ENCODE results near the gene PRMT5.

DNA sequence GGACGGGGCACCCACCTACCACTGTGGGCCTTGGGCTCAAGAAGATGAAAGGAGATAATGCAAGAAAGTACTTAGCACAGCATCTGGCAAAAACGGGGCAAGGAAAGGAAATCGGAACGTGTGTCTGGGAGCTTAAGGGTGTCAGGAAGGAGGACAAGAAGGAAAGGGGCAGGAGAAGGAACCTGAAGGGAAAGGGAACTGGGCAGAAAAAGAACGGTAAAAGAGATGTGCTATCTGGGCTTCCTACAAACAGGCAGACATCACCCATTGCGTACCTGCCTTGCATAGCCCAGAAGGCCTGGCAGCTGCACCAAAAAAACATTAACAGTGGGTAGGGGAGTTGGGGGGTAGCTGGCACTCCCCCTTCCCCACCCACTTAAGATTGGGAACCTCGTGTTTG is 47.1 kb downstream of the PRMT5 start:
- TF ChIP-seq CTCF (IDR thresholded peaks at IDR 0.05 in 4 of 5, conservative IDR thresholded peaks at IDR 0.05 in 1 of 5) (no peak), POLR2A (IDR thresholded peaks at IDR 0.05) (no peak)

Measured in gastrocnemius medialis (tissue), 4 donors.